HT1080 (cell line): ENCODE measurements around the gene PTPRR. TPM values are rescaled to one million over a fixed set of nuclear protein-coding genes. Genes with fewer than 3 reads are reported as not detected.

Experiments used
- DNase-seq: peaks from one replicate; pipeline ENCODE4 v3.0.0-alpha.2; 2015; ENCODE audit warnings: low read depth
- total RNA-seq: library from RNA; depleted of rRNA; stranded (reverse); fragments of >200 nt; shearing (Covaris generic); gene quantifications from 2 replicates; pipeline ENCODE4 v1.2.3, GENCODE V29; 2014

Gene PTPRR
- total RNA-seq, 1 experiment from 2014 or later = 2.5 TPM

GRCh38 chr12:70648191-70648590, 272.3 kb downstream of the PTPRR start:
- peak; percentile 26 for DNase-seq

- DNase-seq = peak; percentile 76
These were observed 273.7 kb downstream of the PTPRR start for GRCh38 chr12:70646850-70647249.

- peak; percentile 98 for DNase-seq
These were observed 274.8 kb downstream of the PTPRR start for GRCh38 chr12:70645494-70646317.

GRCh38 chr12:70644861-70645260, 275.7 kb downstream of the PTPRR start:
- DNase-seq = no peak

- DNase-seq = no peak
These were observed 276.6 kb downstream of the PTPRR start for GRCh38 chr12:70643939-70644338.

- DNase-seq = no peak
These were observed 278.8 kb downstream of the PTPRR start for GRCh38 chr12:70641691-70642090.

GRCh38 chr12:70640901-70641300, 279.6 kb downstream of the PTPRR start:
- no peak for DNase-seq

GRCh38 chr12:70639535-70639934, 281.0 kb downstream of the PTPRR start:
- no peak for DNase-seq

GRCh38 chr12:70638639-70639360, 281.7 kb downstream of the PTPRR start:
- peak; percentile 72 for DNase-seq

- DNase-seq = no peak
These were observed 283.0 kb downstream of the PTPRR start, which contains the start of gene PTPRB for GRCh38 chr12:70637303-70638085. TSS of gene PTPRB (minus strand) at chr12:70637429. CDS start at chr12:70637395, 34 bp downstream.

- no peak for DNase-seq
These were observed 284.8 kb downstream of the PTPRR start for GRCh38 chr12:70635755-70636154.

GRCh38 chr12:70628701-70629480, 291.6 kb downstream of the PTPRR start:
- no peak for DNase-seq

GRCh38 chr12:70627677-70628076, 292.9 kb downstream of the PTPRR start:
- no peak for DNase-seq

- DNase-seq = no peak
These were observed 294.4 kb downstream of the PTPRR start for GRCh38 chr12:70626180-70626579.

- DNase-seq = peak; percentile 32
These were observed 300.9 kb downstream of the PTPRR start for GRCh38 chr12:70619471-70620152.

GRCh38 chr12:70618371-70618770, 302.2 kb downstream of the PTPRR start:
- DNase-seq = no peak

- DNase-seq = no peak
These were observed 303.1 kb downstream of the PTPRR start for GRCh38 chr12:70617450-70617849.

GRCh38 chr12:70615174-70615866, 305.2 kb downstream of the PTPRR start:
- DNase-seq = no peak

GRCh38 chr12:70609739-70610491, 310.6 kb downstream of the PTPRR start:
- no peak for DNase-seq
